SK-N-MC (cell line): Measurements from ENCODE around the gene NHLH2.

Experiments used
- DNase-seq: peaks from one replicate; pipeline ENCODE4 v3.0.0-alpha.2; 2011; ENCODE audit warnings: low read depth, low spot score
- H3K27ac ChIP-seq: fragments of 200-600 bp; sonication (generic); 2 replicates; pipeline ENCODE4 v1.5.1; 2016; ENCODE audit warnings: mixed run types
- H3K36me3 ChIP-seq: fragments of 200-600 bp; sonication (generic); 2 replicates; pipeline ENCODE4 v1.6.1; 2017; ENCODE audit warnings: antibody characterized with exemption, low read length, mixed read lengths; ENCODE audit not compliant: insufficient read depth
- H3K4me3 ChIP-seq: fragments of 200-600 bp; sonication (generic); 2 replicates; pipeline ENCODE4 v1.5.1; 2016
- H3K9ac ChIP-seq: fragments of 200-600 bp; sonication (generic); 2 replicates; pipeline ENCODE4 v1.8.0; 2017; ENCODE audit warnings: mixed run types, mixed read lengths; ENCODE audit not compliant: insufficient read length
- H3K9me3 ChIP-seq: fragments of 200-600 bp; sonication (generic); 2 replicates; pipeline ENCODE4 v1.6.1; 2017; ENCODE audit warnings: low read depth, mild to moderate bottlenecking, antibody characterized with exemption, low read length, moderate library complexity, mixed read lengths
- EZH2 ChIP-seq: fragments of 200-600 bp; sonication (generic); IDR thresholded peaks from one replicate; pipeline ENCODE4 v1.6.1; 2017; ENCODE audit warnings: antibody characterized with exemption
- FOXP2 ChIP-seq: optimal IDR thresholded peaks from 2 replicates; pipeline ENCODE3; 2011; ENCODE audit warnings: mild to moderate bottlenecking, moderate library complexity; ENCODE audit not compliant: insufficient read depth; ENCODE audit errors: extremely low read length, control extremely low read depth
- POLR2AphosphoS5 ChIP-seq: IDR thresholded peaks from 2 replicates; pipeline ENCODE4 v1.6.1; 2012; ENCODE audit warnings: mild to moderate bottlenecking, low read depth, low read length, borderline replicate concordance

NHLH2 gene

DNA sequence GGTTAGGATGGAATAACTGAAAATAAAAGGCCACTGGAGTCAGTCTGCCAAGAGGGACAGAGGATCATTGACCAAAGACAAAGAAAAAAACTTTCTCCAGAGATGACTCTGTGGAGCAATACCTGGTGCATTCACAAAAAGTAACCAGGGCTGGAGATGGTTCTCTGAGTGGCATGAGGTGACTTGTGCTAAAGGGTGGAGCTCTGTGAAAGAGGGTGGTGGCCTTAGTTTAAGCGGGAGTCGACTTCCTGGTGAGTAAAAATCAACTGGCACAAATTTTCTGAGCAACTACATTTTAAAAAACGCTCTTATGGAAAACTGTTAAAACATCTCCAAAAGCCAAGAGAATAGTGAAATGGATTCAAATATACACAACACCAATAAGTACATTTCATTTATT is 10.0 kb downstream of the NHLH2 start:
- Histone ChIP-seq H3K9me3 (no peaks in the 10 kb centered on the region), H3K4me3 (no peak overlapping the region), H3K27ac (no peak overlapping the region), H3K9ac (no peak overlapping the region), H3K36me3 (no peaks in the 10 kb centered on the region)
- TF ChIP-seq FOXP2 (no peak), POLR2AphosphoS5 (no peak), EZH2 (no peak)
- no peak for DNase-seq

DNA sequence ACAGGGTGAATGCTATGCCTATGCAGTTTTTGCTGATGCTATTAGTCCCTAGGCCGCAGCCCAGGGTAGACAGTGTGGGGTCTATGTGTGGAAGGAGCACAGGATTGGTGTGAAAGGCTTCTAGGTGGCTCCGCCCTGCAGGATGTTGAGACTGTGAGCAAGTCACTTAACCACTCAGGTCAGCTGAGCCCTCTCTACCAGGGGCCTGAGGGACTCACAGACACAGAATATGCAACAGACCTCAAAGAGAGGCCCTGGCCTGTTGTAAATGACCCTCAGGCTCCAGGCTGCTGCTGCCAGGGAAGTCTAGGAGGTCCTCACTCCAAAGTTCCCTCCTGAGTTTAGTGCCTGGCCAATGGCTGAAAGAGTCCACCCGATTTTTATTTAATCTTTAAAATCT is 11.0 kb downstream of the NHLH2 start:
- no peak for DNase-seq
- Histone ChIP-seq H3K9me3 (no peaks in the 10 kb centered on the region), H3K36me3 (no peaks in the 10 kb centered on the region), H3K27ac (no peak overlapping the region), H3K9ac (no peak overlapping the region), H3K4me3 (no peak overlapping the region)
- TF ChIP-seq POLR2AphosphoS5 (no peak), FOXP2 (no peak), EZH2 (no peak)

DNA sequence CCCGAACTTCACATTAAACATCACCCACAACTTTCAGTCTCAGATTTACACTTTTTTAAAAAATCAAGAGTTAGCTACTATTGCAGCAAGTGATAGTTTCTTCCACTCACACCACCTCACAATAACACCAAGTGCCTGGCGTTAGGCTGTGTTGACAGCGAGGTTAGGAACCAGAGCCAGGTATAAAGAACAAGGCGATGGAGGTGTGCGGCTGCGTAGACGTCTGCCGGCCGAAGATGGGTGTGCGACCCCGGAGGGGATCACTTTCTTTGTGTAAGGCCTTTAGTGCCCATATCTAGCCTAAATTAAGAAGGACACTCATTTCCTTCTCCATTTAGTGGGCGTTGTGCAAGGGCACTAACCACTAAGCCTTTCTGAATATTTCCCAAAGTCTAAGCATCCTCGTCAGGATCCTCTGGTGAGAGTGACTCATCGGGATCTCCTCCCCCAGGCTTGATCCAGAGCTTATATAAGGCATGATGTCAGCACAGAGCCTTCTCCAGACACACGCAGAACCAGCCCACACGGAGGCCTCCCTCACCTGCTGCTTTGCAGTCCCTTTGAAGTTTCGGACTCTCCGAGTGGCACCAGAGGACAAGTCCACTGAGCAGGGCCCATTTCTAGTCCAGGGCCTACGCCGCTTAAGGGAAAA is 11.8 kb downstream of the NHLH2 start:
- no peak for TF ChIP-seq POLR2AphosphoS5
- TF ChIP-seq FOXP2 = no peak
- no peak for TF ChIP-seq EZH2
- no peak overlapping the region for H3K9ac ChIP-seq
- H3K36me3 ChIP-seq = no peaks in the 10 kb centered on the region
- no peak for DNase-seq
- H3K4me3 ChIP-seq = no peak overlapping the region
- no peak overlapping the region for H3K27ac ChIP-seq
- no peaks in the 10 kb centered on the region for H3K9me3 ChIP-seq

DNA sequence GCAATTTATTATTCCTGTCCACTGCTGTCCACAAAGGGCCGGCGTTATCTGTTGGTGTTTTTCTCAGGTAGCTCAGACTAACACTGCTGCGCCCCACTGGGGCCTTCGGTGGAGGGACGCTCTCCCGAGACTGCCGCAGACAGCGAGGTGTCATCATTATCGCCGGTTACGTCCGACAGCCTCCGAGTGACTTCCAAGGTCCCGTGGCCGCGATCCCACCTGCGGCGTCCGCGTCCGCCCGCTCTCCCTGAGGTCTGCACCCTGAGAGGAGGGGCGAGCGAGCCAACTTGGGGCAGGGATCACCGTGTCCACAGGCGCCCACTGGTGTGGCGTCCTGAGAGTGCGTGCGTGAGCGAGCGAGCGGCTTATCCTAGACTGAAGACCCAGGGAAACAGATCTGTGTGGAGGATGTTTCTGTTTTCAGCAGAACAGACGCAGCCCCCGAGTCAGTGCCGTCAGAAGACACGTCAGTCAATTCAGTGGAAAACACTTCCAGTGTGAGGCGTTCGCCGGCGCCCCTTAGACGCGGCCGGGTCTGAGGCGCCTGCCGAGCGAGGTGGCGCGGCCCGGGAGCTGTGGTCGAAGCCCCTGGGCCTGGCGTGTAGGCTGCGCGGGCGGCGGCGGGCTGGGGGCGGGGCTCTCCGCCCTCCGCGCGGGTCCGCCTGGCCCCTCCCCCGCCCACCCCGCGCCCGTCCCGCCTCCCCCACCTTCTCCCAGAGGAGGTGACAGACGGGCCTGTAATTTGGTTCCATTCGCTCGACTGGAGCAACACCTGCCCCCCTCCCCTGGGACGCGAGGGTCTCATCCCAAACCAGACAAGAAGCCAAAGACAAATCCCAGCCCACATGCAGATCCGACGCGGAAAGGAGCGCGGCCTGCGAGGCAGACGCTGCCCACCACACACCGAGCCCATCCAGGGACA is 12.6 kb downstream of the NHLH2 start:
- Histone ChIP-seq H3K36me3 (no peaks in the 10 kb centered on the region), H3K4me3 (no peak overlapping the region), H3K9ac (no peak overlapping the region), H3K9me3 (no peaks in the 10 kb centered on the region), H3K27ac (no peak overlapping the region)
- DNase-seq = no peak
- no peak for TF ChIP-seq FOXP2
- no peak for TF ChIP-seq EZH2
- no peak for TF ChIP-seq POLR2AphosphoS5

- no peak overlapping the region for H3K4me3 ChIP-seq
- H3K36me3 ChIP-seq = no peaks in the 10 kb centered on the region
- H3K9me3 ChIP-seq = no peaks in the 10 kb centered on the region
- no peak for DNase-seq
- no peak overlapping the region for H3K27ac ChIP-seq
- no peak overlapping the region for H3K9ac ChIP-seq
- TF ChIP-seq FOXP2 = no peak
- no peak for TF ChIP-seq EZH2
- TF ChIP-seq POLR2AphosphoS5 = no peak
Observed at GRCh38 chr1:115827452-115828044, 13.4 kb downstream of the NHLH2 start.

DNA sequence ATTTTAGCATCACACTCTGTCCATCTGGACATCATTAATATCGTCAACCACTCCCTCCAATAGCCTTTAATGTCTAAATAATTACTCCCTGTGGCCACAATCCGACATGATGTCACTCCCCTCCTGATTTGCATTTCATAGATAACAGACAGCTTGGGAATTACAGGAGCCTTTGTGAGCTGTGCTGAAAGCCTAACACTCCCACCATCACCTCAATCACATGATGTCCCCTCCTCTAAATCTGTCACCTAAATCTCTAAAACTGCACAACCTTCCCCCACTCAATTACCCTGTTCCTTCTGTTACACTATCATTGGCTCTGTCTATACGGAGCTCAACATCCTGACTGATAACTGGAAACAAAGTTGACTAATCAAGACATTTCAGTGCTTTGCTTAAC is 14.3 kb downstream of the NHLH2 start:
- DNase-seq = no peak
- H3K9ac ChIP-seq = no peak overlapping the region
- TF ChIP-seq FOXP2 (no peak), EZH2 (no peak), POLR2AphosphoS5 (no peak)
- no peaks in the 10 kb centered on the region for H3K36me3 ChIP-seq
- no peak overlapping the region for H3K4me3 ChIP-seq
- no peaks in the 10 kb centered on the region for H3K9me3 ChIP-seq
- H3K27ac ChIP-seq = no peak overlapping the region

DNA sequence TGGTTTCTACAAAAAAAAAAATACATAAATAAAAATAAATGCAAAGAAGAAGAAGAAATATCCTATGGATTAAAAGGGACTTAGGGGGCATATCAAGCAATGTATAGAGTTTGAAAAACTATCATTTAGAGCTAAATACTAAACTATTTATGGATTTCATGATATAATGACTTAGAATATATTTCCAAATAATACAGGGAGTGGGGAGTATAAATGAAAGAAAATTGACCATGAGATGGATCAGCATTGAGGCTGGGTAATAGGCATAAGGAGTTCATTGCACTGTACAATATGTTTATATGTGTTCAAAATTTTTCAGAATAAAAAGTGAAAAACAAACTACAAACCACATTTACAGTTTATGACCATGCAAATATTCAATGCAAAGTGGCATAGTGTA is 18.8 kb downstream of the NHLH2 start:
- Histone ChIP-seq H3K9ac (no peak overlapping the region), H3K27ac (no peak overlapping the region), H3K4me3 (no peak overlapping the region), H3K36me3 (no peaks in the 10 kb centered on the region), H3K9me3 (no peaks in the 10 kb centered on the region; the same call in 1 of the 2 replicates)
- no peak for DNase-seq
- no peak for TF ChIP-seq EZH2
- TF ChIP-seq POLR2AphosphoS5 = no peak
- TF ChIP-seq FOXP2 = no peak

DNA sequence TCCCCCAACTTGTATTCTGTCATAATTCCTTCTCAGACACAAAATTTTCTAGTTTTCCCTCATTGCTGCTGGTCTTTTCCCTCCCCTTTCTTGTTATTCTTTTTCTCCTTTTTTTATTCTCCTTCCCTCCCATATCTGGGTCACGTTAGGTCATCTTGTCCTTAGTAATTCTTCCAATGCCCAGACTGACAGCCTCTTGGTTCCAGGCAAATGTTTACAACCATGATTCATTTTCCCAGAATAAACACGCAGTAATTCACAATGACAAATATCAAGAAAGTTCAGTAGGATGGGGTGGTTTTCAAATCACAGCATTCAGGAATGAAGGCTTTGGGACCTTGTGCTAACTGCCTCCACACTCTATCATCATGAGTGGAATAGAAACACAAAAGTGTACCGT is 25.2 kb downstream of the NHLH2 start:
- no peaks in the 10 kb centered on the region; the same call in 1 of the 2 replicates for H3K9me3 ChIP-seq
- TF ChIP-seq POLR2AphosphoS5 (no peak), EZH2 (no peak), FOXP2 (no peak)
- no peak overlapping the region for H3K4me3 ChIP-seq
- no peak overlapping the region for H3K27ac ChIP-seq
- no peaks in the 10 kb centered on the region for H3K36me3 ChIP-seq
- no peak overlapping the region for H3K9ac ChIP-seq
- DNase-seq = no peak
